K562 (cell line): ENCODE measurements around the gene MRPL16. TPM values are rescaled to one million over a fixed set of nuclear protein-coding genes. Genes with fewer than 3 reads are reported as not detected.

ENCODE experiments used
- ATAC-seq: fragments of 200-7000 bp; cut with Tn5 transposase; 3 replicates; pipeline ENCODE4 v1.9.1; 2020; ENCODE audit warnings: moderate library complexity
- BruUV-seq: library from RNA; stranded (reverse); fragments of 400-500 nt; replicated peaks from 2 replicates; lab custom pipeline; 2021; lab: Mats Ljungman, UMichigan
- CTCF ChIA-PET: fragments of 300-600 bp; formaldehyde crosslinking; extraction: SDS; loops from one replicate; lab custom pipeline; 2021; ENCODE audit warnings: low intra/inter-chr PET ratio; lab: Yijun Ruan, JAX
- POLR2A ChIA-PET: fragments of 300-600, 350-650 bp; sonication (Branson Sonifier 250); formaldehyde crosslinking; extraction: SDS; loops from one replicate; lab custom pipeline; 2021; ENCODE audit warnings: antibody characterized with exemption, inconsistent platforms; lab: Yijun Ruan, JAX
- DNase-seq, 4 experiments: peaks; one replicate each; pipeline versions ENCODE4 v3.0.0 to v3.0.0-alpha.2; 2011 to 2018; ENCODE audit warnings: low spot score in 3 of 4, mixed read lengths in 3 of 4; ENCODE audit errors: extremely low read depth in 1 of 4
- FAIRE-seq: peaks from 2 replicates; lab custom pipeline; 2011; peaks lifted over from hg19 to GRCh38; lab: Jason Lieb, UNC
- H2AFZ ChIP-seq: 2 replicates; pipeline ENCODE4 v1.6.0; 2011; ENCODE audit warnings: low read depth, low read length, control low read depth, inconsistent platforms
- H3K27ac ChIP-seq: fragments of 200-600 bp; 3 replicates; pipeline ENCODE4 v1.8.0; 2011; ENCODE audit warnings: low read depth, mild to moderate bottlenecking, control low read depth, inconsistent platforms, low read length, moderate library complexity, mixed read lengths; ENCODE audit errors: extremely low read depth
- H3K27me3 ChIP-seq, 2 experiments: fragments of 300-600 bp in 1 of 2; 2 replicates in 1 of 2; 3 replicates in 1 of 2; pipeline versions ENCODE4 v1.6.0 to v1.8.0; 2011; ENCODE audit warnings: inconsistent platforms in 2 of 2, low read length in 2 of 2, mild to moderate bottlenecking in 1 of 2, mixed read lengths in 1 of 2, moderate library complexity in 1 of 2; ENCODE audit not compliant: control insufficient read depth in 2 of 2, insufficient read depth in 2 of 2
- H3K36me3 ChIP-seq: fragments of 300-600 bp; 3 replicates; pipeline ENCODE4 v1.8.0; 2011; ENCODE audit warnings: mild to moderate bottlenecking, low read length, inconsistent platforms; ENCODE audit not compliant: control insufficient read depth, insufficient read depth
- H3K4me1 ChIP-seq, 2 experiments: fragments of 200-600 bp in 1 of 2; replicated peaks in 1 of 2; 2 replicates in 1 of 2; 3 replicates in 1 of 2; pipeline versions ENCODE4 v1.5.1 to v1.8.0; 2011; ENCODE audit warnings: inconsistent platforms in 2 of 2, low read length in 2 of 2, mild to moderate bottlenecking in 1 of 2, mixed read lengths in 1 of 2, moderate library complexity in 1 of 2; ENCODE audit not compliant: control insufficient read depth in 2 of 2, insufficient read depth in 2 of 2
- H3K4me2 ChIP-seq: 2 replicates; pipeline ENCODE4 v1.6.1; 2011; ENCODE audit warnings: low read length, control low read depth, inconsistent platforms, mixed read lengths; ENCODE audit not compliant: insufficient read depth
- H3K4me3 ChIP-seq: fragments of 200-600 bp; sonication (generic), shearing (Covaris generic); 2 replicates; pipeline ENCODE4 v1.5.1; 2016; ENCODE audit warnings: control low read depth, inconsistent platforms
- H3K79me2 ChIP-seq: fragments of 200-600 bp; 3 replicates; pipeline ENCODE4 v1.8.0; 2011; ENCODE audit warnings: low read length, inconsistent platforms; ENCODE audit not compliant: control insufficient read depth, insufficient read depth
- H3K9ac ChIP-seq, 2 experiments: 2 replicates each; pipeline versions ENCODE4 v1.6.0 to v1.6.1; 2011; ENCODE audit warnings: low read depth in 2 of 2, low read length in 2 of 2, control low read depth in 1 of 2, inconsistent platforms in 1 of 2, mild to moderate bottlenecking in 1 of 2, mixed read lengths in 1 of 2; ENCODE audit not compliant: insufficient read depth in 1 of 2
- H3K9me1 ChIP-seq: one replicate; pipeline ENCODE4 v1.6.0; 2011; ENCODE audit warnings: inconsistent platforms, mild to moderate bottlenecking, low read length, moderate library complexity; ENCODE audit not compliant: control insufficient read depth, insufficient read depth
- H3K9me3 ChIP-seq: replicated peaks from 2 replicates; pipeline ENCODE4 v1.5.1; 2011; ENCODE audit warnings: low read depth, low read length, inconsistent platforms; ENCODE audit not compliant: control insufficient read depth, insufficient read depth
- H4K20me1 ChIP-seq: replicated peaks from 2 replicates; pipeline ENCODE4 v1.6.1; 2011; ENCODE audit warnings: low read length, inconsistent platforms, mixed read lengths; ENCODE audit not compliant: control insufficient read depth, insufficient read depth
- ATF1 ChIP-seq, 2 experiments: fragments of 450-650 bp in 1 of 2; IDR thresholded peaks; 2 replicates each; pipeline ENCODE4 v1.6.1; 2016; ENCODE audit warnings: missing compliant biosample characterization in 1 of 2, missing genetic modification characterization in 1 of 2
- CBFA2T2 ChIP-seq: fragments of 450-650 bp; conservative IDR thresholded peaks from 2 replicates; pipeline ENCODE4 v1.6.1; 2017; ENCODE audit warnings: mild to moderate bottlenecking
- CHCHD3 ChIP-seq: fragments of 250-450 bp; sonication (Bioruptor Pico); IDR thresholded peaks from 2 replicates; pipeline ENCODE4 v2.1.2; 2022; ENCODE audit warnings: mild to moderate bottlenecking
- NCOA1 ChIP-seq: fragments of 450-650 bp; IDR thresholded peaks from 2 replicates; pipeline ENCODE4 v1.6.1; 2016; ENCODE audit warnings: low read depth
- NR2C1 ChIP-seq, 2 experiments: fragments of 450-650 bp; IDR thresholded peaks; 2 replicates each; pipeline ENCODE4 v1.6.1; 2017; ENCODE audit warnings: mild to moderate bottlenecking in 2 of 2, antibody characterized with exemption in 1 of 2, inconsistent platforms in 1 of 2, missing compliant biosample characterization in 1 of 2, missing genetic modification characterization in 1 of 2
- PHTF2 ChIP-seq: fragments of 250-450 bp; sonication (Bioruptor Pico); IDR thresholded peaks from 2 replicates; pipeline ENCODE4 v1.5.0; 2021; ENCODE audit warnings: mild to moderate bottlenecking
- ZC3H4 ChIP-seq: sonication (generic); formaldehyde crosslinking; IDR thresholded peaks from 2 replicates; pipeline ENCODE4 v1.9.0; 2021; ENCODE audit warnings: missing genetic modification reagents, borderline replicate concordance
- ZFP36 ChIP-seq: fragments of 150-350 bp; IDR thresholded peaks from 2 replicates; pipeline ENCODE4 v1.6.1; 2018; ENCODE audit warnings: low read length, low read depth; ENCODE audit not compliant: partially characterized antibody
- ZNF644 ChIP-seq: fragments of 200-800 bp; sonication (Bioruptor generic); IDR thresholded peaks from 2 replicates; pipeline ENCODE4 v1.6.1; 2016; ENCODE audit warnings: low read depth, missing genetic modification characterization, missing compliant biosample characterization
- WGBS: fragments of 100-300 bp; shearing (Covaris generic); methylation state at CpG from one replicate; pipeline ENCODE4 v1.1.6; 2016; ENCODE audit warnings: low coverage, mixed read lengths; ENCODE audit not compliant: insufficient coverage; ENCODE audit errors: missing lambda C conversion rate; 5-methylcytosine and 5-hydroxymethylcytosine counted together
- in situ Hi-C: fragments of 300-500 bp; cut with MboI; formaldehyde crosslinking; loops from 4 replicates; pipeline ENCODE4 v1.15.0; 2018; ENCODE audit warnings: inconsistent platforms, mixed read lengths
- intact Hi-C: fragments of 100-400 bp; cut with micrococcal nuclease; formaldehyde crosslinking; loops from 2 replicates; pipeline ENCODE4 v1.14.2; 2022
- polyA plus RNA-seq, 8 experiments: library from polyadenylated mRNA; depleted of rRNA in 4 of 8; stranded (reverse) in 5 of 8; unstranded in 3 of 8; fragments of >200 nt; fragmentation: Nextera tagmentation in 2 of 8; fragmentation: Illumina TruSeq in 1 of 8; extraction: Ambion mirVana in 2 of 8; extraction: Trizol in 1 of 8; gene quantifications; 2 replicates each; pipeline versions ENCODE4 v1.2.1 to v1.2.3, GENCODE V29; 2011 to 2014; ENCODE audit warnings: inconsistent platforms in 1 of 8, missing spikeins in 1 of 8
- total RNA-seq, 7 experiments: library from RNA; depleted of rRNA in 6 of 7; stranded (reverse); fragments of >200 nt in 6 of 7; fragmentation: Illumina TruSeq in 2 of 7; extraction: Trizol in 2 of 7; gene quantifications; 2 replicates each; pipeline versions ENCODE4 v1.2.1 to v1.2.3, GENCODE V29; 2011 to 2021; ENCODE audit warnings: low replicate concordance in 1 of 7

MRPL16 gene
- total and polyA plus RNA-seq, 9 of the 15 experiments (the other 6 are each of a cell fraction or from before 2014, with no cell fraction given), result 63.3 to 209 (median 157) TPM

- H3K36me3 ChIP-seq, result no peaks in the 10 kb centered on the region
- no peak overlapping the region for H3K27ac ChIP-seq
- H3K27me3 ChIP-seq, result no peaks in the 10 kb centered on the region
- peak overlapping the region; percentile 1; the same call in 1 of the 2 replicates for H2AFZ ChIP-seq
- no peak overlapping the region for H3K4me2 ChIP-seq
- ATAC-seq (no peak), FAIRE-seq (no peak), DNase-seq (no peak)
- H3K79me2 ChIP-seq, result no peaks in the 10 kb centered on the region
- BruUV-seq, result no TSS peak
- in situ Hi-C loops, result no loop called here
- no peak overlapping the region for H3K9ac ChIP-seq
- ChIA-PET POLR2A (no interaction called here), CTCF (no interaction called here)
- WGBS, result 43% methylated on average over 2 of the region's 2 CpGs
- no peaks in the 10 kb centered on the region for H3K9me1 ChIP-seq
- H4K20me1 ChIP-seq, result no peaks in the 10 kb centered on the region
- TF ChIP-seq ZC3H4 (CRISPR knock-in tag) (no peak), CBFA2T2 (no peak), ZNF644 (tag) (no peak), ATF1 (CRISPR knock-in tag; IDR thresholded peaks at IDR 0.05) (no peak), ATF1 (tag; IDR thresholded peaks at IDR 0.05) (no peak), ZFP36 (no peak), PHTF2 (no peak), NCOA1 (no peak), NR2C1 (IDR thresholded peaks at IDR 0.05) (no peak), NR2C1 (tag; IDR thresholded peaks at IDR 0.05) (no peak), CHCHD3 (CRISPR knock-in tag) (no peak)
- H3K4me3 ChIP-seq, result no peak overlapping the region
- no peaks in the 10 kb centered on the region for H3K9me3 ChIP-seq
- H3K4me1 ChIP-seq, result peaks cover 2 to 29% of the 10 kb centered on the region in 2 experiments; a peak in 4 of 5 replicates
- intact Hi-C loops, result no loop called here
Measured at GRCh38 chr11:59841514-59841913, 30.9 kb upstream of the MRPL16 start.
